BLaER1 (cell line): ENCODE data around the gene PSME1.

Experiments
- H3K27ac ChIP-seq: shearing (Covaris generic); formaldehyde crosslinking; 2 replicates; pipeline ENCODE4 v1.8.1; 2022
- H3K27me3 ChIP-seq: shearing (Covaris generic); formaldehyde crosslinking; 2 replicates; pipeline ENCODE4 v1.8.1; 2022
- H3K36me3 ChIP-seq: shearing (Covaris generic); formaldehyde crosslinking; 2 replicates; pipeline ENCODE4 v1.8.1; 2022
- H3K4me1 ChIP-seq: shearing (Covaris generic); formaldehyde crosslinking; 2 replicates; pipeline ENCODE4 v1.8.1; 2022
- H3K4me2 ChIP-seq: shearing (Covaris generic); formaldehyde crosslinking; 2 replicates; pipeline ENCODE4 v1.8.1; 2022
- H3K4me3 ChIP-seq: shearing (Covaris generic); formaldehyde crosslinking; 2 replicates; pipeline ENCODE4 v1.8.1; 2022
- H3K9ac ChIP-seq: shearing (Covaris generic); formaldehyde crosslinking; 2 replicates; pipeline ENCODE4 v1.8.1; 2022
- H3K9me3 ChIP-seq: shearing (Covaris generic); formaldehyde crosslinking; 2 replicates; pipeline ENCODE4 v1.8.1; 2022
- H4K20me1 ChIP-seq: shearing (Covaris generic); formaldehyde crosslinking; 2 replicates; pipeline ENCODE4 v1.8.1; 2022
- Cebpa-rat ChIP-seq: shearing (Covaris generic); IDR thresholded peaks from 2 replicates; pipeline ENCODE4 v1.8.1; 2022

Gene PSME1

GRCh38 chr14:24171422-24172260 is 35.6 kb downstream of the PSME1 start, which contains the start of gene REC8:
REC8 (plus strand) TSS chr14:24172080; CDS start chr14:24172553, 473 bp downstream.
- no peaks in the 10 kb centered on the region for H3K9me3 ChIP-seq
- no peak within 1 kb of the TSS for H3K27ac ChIP-seq
- no peaks in the 10 kb centered on the region for H4K20me1 ChIP-seq
- no peak for TF ChIP-seq Cebpa-rat
- peaks cover 30% of the 10 kb centered on the region for H3K36me3 ChIP-seq
- peaks cover 24% of the 10 kb centered on the region for H3K4me1 ChIP-seq
- peak within 1 kb of the TSS; percentile 66 for H3K4me3 ChIP-seq
- H3K4me2 ChIP-seq, result peak within 1 kb of the TSS; percentile 90
- 0 out of 2 replicates have a peak within 1 kb of the TSS, but pooled peaks have one; percentile 13 for H3K9ac ChIP-seq
- peaks cover 25% of the 10 kb centered on the region for H3K27me3 ChIP-seq

DNA sequence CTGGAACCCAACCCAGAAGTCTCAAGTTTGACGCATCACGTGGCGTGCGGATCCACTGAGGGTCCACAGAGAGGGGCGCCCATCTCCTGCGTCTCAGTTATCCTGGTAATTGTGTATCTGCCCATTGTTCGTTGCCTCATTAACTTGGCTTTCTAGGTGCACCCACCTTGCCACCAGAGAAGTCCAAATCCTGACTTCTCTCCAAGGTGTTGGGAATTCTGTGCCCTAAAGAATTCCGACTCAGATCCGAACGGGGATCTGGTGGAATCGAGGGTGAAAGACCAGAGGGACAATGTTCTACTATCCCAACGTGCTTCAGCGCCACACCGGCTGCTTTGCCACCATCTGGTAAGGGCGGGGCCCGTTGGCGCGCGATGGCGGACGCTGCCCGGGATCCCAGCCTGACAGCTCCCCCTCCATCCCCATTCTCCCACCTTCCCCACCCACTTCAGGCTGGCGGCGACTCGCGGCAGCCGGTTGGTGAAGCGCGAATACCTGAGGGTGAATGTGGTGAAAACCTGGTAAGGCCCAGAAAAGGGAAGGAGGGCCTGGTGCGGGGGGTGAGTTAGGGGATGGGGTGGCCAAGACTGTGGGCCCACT is 36.4 kb downstream of the PSME1 start:
- Histone ChIP-seq H3K4me2 (peak overlapping the region; percentile 90), H3K27ac (no peak overlapping the region), H4K20me1 (no peaks in the 10 kb centered on the region), H3K36me3 (peaks cover 30% of the 10 kb centered on the region), H3K27me3 (peaks cover 25% of the 10 kb centered on the region), H3K9ac (0 out of 2 replicates have a peak overlapping the region, but pooled peaks have one; percentile 13), H3K9me3 (no peaks in the 10 kb centered on the region), H3K4me1 (peaks cover 24% of the 10 kb centered on the region), H3K4me3 (peak overlapping the region; percentile 66)
- TF ChIP-seq Cebpa-rat, result no peak

DNA sequence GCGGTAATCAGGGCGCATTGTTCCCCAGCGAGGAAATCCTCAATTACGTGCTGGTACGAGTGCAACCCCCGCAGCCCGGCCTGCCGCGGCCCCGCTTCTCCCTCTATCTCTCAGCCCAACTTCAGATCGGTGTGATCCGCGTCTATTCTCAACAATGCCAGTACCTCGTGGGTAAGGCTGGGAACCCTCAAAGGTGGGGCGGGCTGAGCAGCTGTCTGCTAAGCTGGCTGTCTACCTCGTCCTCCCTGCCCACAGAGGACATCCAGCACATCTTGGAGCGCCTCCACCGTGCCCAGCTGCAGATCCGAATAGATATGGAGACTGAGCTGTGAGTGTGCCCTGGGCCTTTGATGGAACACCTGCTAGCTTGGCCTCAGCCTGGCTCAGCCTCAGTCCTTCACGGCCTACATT is 36.9 kb downstream of the PSME1 start:
- H4K20me1 ChIP-seq, result no peaks in the 10 kb centered on the region
- H3K27me3 ChIP-seq, result peaks cover 25% of the 10 kb centered on the region
- H3K9ac ChIP-seq, result no peak overlapping the region
- H3K4me3 ChIP-seq, result no peak overlapping the region
- H3K36me3 ChIP-seq, result peaks cover 30% of the 10 kb centered on the region
- no peaks in the 10 kb centered on the region for H3K9me3 ChIP-seq
- H3K4me2 ChIP-seq, result peak overlapping the region; percentile 90; the same call in 1 of the 2 replicates
- TF ChIP-seq Cebpa-rat, result no peak
- H3K4me1 ChIP-seq, result peaks cover 24% of the 10 kb centered on the region
- H3K27ac ChIP-seq, result no peak overlapping the region

DNA sequence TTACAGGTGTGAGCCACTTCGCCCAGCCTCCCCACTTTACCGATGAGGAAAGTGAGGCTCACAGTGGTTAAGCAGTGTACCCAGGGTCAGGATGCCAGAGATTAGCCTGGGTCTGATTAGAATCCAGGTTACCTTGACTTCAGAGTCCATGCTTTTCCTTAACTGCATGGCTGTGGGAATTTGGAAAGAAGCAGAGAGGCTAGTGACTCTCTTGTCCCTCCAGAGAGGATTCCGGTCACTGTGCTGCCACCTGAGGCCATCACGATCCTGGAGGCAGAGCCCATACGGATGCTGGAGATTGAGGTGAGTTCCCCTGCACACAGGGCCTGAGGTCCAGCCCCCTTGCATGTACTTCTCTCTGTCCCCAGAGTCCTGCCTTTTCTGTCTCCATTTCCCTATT is 40.6 kb downstream of the PSME1 start:
- no peak overlapping the region for H3K27ac ChIP-seq
- peaks cover 14% of the 10 kb centered on the region for H3K27me3 ChIP-seq
- TF ChIP-seq Cebpa-rat, result no peak
- no peak overlapping the region for H3K4me3 ChIP-seq
- H3K4me2 ChIP-seq, result no peak overlapping the region
- peaks cover 40% of the 10 kb centered on the region for H3K4me1 ChIP-seq
- no peaks in the 10 kb centered on the region for H3K9me3 ChIP-seq
- H3K9ac ChIP-seq, result no peak overlapping the region
- peaks cover 57% of the 10 kb centered on the region for H3K36me3 ChIP-seq
- peaks cover 15% of the 10 kb centered on the region; the same call in 1 of the 2 replicates for H4K20me1 ChIP-seq

DNA sequence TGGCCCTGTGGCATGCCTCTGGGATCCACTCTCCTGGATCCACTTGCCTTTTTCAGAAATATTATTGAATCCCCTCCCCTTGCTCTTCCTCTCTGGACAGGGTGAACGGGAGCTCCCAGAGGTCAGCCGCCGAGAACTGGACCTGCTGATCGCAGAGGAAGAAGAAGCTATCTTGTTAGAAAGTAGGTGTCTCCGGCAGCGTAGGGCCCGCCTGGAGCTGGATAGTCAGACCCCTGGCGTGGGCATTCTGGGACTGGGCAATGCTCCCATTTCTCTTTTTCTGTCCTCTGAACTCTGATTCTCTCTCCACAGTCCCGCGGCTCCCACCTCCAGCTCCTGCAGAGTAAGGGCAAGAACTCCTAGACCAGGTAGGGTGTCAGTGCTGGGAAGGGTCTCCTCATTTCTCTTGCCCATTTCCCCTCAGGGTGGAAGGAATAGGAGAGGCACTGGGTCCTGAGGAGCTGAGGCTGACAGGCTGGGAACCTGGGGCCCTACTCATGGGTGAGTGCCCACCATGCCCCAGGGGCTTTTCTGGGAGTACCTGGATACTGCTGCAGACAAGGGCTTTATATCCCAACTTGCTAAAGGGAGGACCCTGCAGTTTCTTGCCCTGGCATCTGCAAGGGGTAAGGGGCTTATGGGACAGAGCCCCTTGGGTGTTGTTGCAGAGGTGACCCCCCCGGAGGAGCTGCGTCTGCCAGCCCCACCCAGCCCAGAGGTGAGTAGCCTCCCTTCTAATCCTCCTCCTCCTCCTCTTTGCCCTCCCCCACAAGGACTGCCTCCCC is 41.2 kb downstream of the PSME1 start:
- Histone ChIP-seq H3K27ac (no peak overlapping the region), H3K36me3 (peaks cover 64% of the 10 kb centered on the region)

GRCh38 chr14:24177891-24178290 is 41.9 kb downstream of the PSME1 start:
- H3K27me3 ChIP-seq, result peaks cover 2% of the 10 kb centered on the region; the same call in 1 of the 2 replicates
- H3K9me3 ChIP-seq, result no peaks in the 10 kb centered on the region
- H3K27ac ChIP-seq, result no peak overlapping the region
- H3K36me3 ChIP-seq, result peaks cover 70% of the 10 kb centered on the region
- H3K4me2 ChIP-seq, result no peak overlapping the region
- no peak overlapping the region for H3K4me3 ChIP-seq
- peaks cover 15% of the 10 kb centered on the region; the same call in 1 of the 2 replicates for H4K20me1 ChIP-seq
- no peak overlapping the region for H3K9ac ChIP-seq
- peaks cover 28% of the 10 kb centered on the region for H3K4me1 ChIP-seq
- no peak for TF ChIP-seq Cebpa-rat

More for the DNA sequence above, 41.2 kb downstream of the PSME1 start:
- H3K4me3 ChIP-seq, result no peak overlapping the region
- peaks cover 15% of the 10 kb centered on the region; the same call in 1 of the 2 replicates for H4K20me1 ChIP-seq
- no peak overlapping the region for H3K9ac ChIP-seq
- TF ChIP-seq Cebpa-rat, result no peak
- H3K4me1 ChIP-seq, result peaks cover 34% of the 10 kb centered on the region
- H3K9me3 ChIP-seq, result no peaks in the 10 kb centered on the region
- peaks cover 8% of the 10 kb centered on the region for H3K27me3 ChIP-seq
- H3K4me2 ChIP-seq, result no peak overlapping the region

GRCh38 chr14:24178399-24179178 is 42.6 kb downstream of the PSME1 start:
- H3K4me3 ChIP-seq, result no peak overlapping the region
- H3K36me3 ChIP-seq, result peaks cover 74% of the 10 kb centered on the region

DNA sequence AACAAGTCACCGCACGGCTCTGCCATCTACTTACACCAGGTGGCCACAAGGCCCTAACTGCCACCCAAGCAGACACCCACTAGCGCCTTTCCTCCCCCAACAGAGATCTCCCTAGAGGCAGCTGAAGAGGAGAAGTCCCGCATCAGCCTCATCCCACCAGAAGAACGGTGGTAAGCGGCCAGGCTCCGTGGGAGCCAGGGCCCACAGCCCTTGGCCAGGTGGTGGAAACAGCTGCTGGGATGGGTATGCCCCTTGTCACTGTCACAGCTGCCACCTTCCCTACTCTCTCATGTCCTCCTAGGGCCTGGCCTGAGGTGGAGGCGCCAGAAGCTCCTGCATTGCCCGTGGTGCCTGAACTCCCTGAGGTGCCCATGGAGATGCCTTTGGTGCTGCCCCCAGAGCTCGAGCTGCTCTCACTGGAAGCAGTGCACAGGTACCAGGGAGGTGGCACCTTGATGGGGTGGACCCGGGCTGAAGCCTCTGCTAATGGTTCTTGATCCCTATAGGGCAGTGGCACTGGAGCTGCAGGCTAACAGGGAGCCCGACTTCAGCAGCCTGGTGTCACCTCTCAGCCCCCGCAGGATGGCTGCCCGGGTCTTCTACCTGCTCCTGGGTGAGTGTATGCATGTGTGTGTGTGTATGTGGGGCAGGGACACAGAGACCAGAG is 43.4 kb downstream of the PSME1 start:
- Histone ChIP-seq H3K9me3 (no peaks in the 10 kb centered on the region), H3K36me3 (peaks cover 81% of the 10 kb centered on the region), H3K27ac (peak overlapping the region; percentile 41), H3K27me3 (no peaks in the 10 kb centered on the region), H3K9ac (peak overlapping the region; percentile 44; the same call in 1 of the 2 replicates), H3K4me3 (no peak overlapping the region), H4K20me1 (peaks cover 15% of the 10 kb centered on the region; the same call in 1 of the 2 replicates), H3K4me1 (peaks cover 26% of the 10 kb centered on the region), H3K4me2 (peak overlapping the region; percentile 69)
- TF ChIP-seq Cebpa-rat, result no peak

More at GRCh38 chr14:24178399-24179178, 42.6 kb downstream of the PSME1 start:
- H3K4me2 ChIP-seq, result peak overlapping the region; percentile 69
- TF ChIP-seq Cebpa-rat, result no peak
- H4K20me1 ChIP-seq, result peaks cover 15% of the 10 kb centered on the region; the same call in 1 of the 2 replicates
- peak overlapping the region; percentile 41; the same call in 1 of the 2 replicates for H3K27ac ChIP-seq
- peaks cover 26% of the 10 kb centered on the region for H3K4me1 ChIP-seq
- no peaks in the 10 kb centered on the region for H3K27me3 ChIP-seq
- H3K9ac ChIP-seq, result 0 out of 2 replicates have a peak overlapping the region, but pooled peaks have one; percentile 4
- H3K9me3 ChIP-seq, result no peaks in the 10 kb centered on the region
